HCT116 (cell line): ENCODE data around the gene METTL26.

ENCODE experiments used
- POLR2AphosphoS5 ChIP-seq: IDR thresholded peaks from 2 replicates; pipeline ENCODE4 v1.6.1; 2011; ENCODE audit warnings: mild to moderate bottlenecking, low read depth, low read length, moderate library complexity
- SP1 ChIP-seq: IDR thresholded peaks from 2 replicates; pipeline ENCODE4 v1.6.1; 2012; ENCODE audit warnings: low read depth
- TCF7L2 ChIP-seq: IDR thresholded peaks from 2 replicates; pipeline ENCODE4 v1.7.0; 2011; ENCODE audit warnings: borderline replicate concordance, inconsistent platforms; ENCODE audit not compliant: insufficient read depth, insufficient read length; ENCODE audit errors: extremely low read depth
- YY1 ChIP-seq: IDR thresholded peaks from 2 replicates; pipeline ENCODE4 v1.6.1; 2011; ENCODE audit warnings: low read length, low read depth, moderate library complexity, mild to moderate bottlenecking; ENCODE audit not compliant: insufficient replicate concordance; ENCODE audit errors: extremely low read depth
- TF ChIP-seq, protein P1 (sequence below), 3 experiments: fragments of 200-600 bp in 1 of 3; sonication (generic) in 1 of 3; IDR thresholded peaks in 2 of 3; conservative IDR thresholded peaks in 1 of 3; 2 replicates each; pipeline ENCODE4 v1.5.1; 2012 to 2017; ENCODE audit warnings: low read depth in 2 of 3, low read length in 2 of 3, antibody characterized with exemption in 1 of 3, borderline replicate concordance in 1 of 3, control low read depth in 1 of 3, mild to moderate bottlenecking in 1 of 3, mixed read lengths in 1 of 3, mixed run types in 1 of 3, moderate library complexity in 1 of 3; ENCODE audit not compliant: insufficient read depth in 1 of 3

DNA sequence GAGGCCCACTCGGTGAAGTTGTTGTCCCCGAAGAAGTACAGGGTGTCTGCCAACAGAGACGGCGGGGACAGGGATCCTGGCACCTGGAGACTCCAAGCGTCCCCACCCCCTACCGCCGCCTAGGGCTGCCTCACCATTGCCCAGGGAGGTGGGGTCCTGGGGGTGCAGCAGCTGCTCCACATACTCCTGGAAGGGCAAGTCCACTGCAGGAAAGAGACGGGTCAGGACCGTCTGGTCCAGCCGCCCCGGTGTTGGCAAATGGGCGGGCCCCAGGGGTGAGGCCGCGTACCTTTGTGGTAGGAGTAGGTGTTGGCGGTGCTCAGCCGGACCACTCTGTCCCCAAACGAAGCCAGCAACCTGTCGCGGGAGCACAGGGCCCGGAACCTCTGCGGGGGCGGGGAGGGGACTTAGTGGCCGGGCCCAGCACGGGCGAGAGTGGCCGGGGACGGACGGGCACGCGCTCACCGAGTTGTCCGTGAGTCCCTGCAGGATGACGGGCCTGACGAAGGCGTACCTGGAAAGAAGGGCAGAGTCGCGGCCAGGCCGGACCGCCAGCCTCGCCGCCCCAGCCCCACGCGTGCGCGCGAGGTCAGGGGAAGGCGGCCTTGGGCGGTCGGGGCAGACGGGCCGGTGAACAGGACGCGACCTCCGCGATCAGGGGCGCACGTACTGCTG is 47.4 kb upstream of the METTL26 start:
- TF ChIP-seq, protein P1, sequence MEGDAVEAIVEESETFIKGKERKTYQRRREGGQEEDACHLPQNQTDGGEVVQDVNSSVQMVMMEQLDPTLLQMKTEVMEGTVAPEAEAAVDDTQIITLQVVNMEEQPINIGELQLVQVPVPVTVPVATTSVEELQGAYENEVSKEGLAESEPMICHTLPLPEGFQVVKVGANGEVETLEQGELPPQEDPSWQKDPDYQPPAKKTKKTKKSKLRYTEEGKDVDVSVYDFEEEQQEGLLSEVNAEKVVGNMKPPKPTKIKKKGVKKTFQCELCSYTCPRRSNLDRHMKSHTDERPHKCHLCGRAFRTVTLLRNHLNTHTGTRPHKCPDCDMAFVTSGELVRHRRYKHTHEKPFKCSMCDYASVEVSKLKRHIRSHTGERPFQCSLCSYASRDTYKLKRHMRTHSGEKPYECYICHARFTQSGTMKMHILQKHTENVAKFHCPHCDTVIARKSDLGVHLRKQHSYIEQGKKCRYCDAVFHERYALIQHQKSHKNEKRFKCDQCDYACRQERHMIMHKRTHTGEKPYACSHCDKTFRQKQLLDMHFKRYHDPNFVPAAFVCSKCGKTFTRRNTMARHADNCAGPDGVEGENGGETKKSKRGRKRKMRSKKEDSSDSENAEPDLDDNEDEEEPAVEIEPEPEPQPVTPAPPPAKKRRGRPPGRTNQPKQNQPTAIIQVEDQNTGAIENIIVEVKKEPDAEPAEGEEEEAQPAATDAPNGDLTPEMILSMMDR (IDR thresholded peaks at IDR 0.05 in 2 of 3, conservative IDR thresholded peaks at IDR 0.05 in 1 of 3; ENCODE audit: borderline replicate concordance in 1 of 3, insufficient read depth in 1 of 3, low read depth in 2 of 3, low read length in 2 of 3), result no peak
- TF ChIP-seq SP1 (no peak), POLR2AphosphoS5 (no peak; the same call in 1 of the 2 replicates), YY1 (no peak), TCF7L2 (no peak)
